ENCODE results near the gene CHCHD3. TPM values are rescaled to one million over a fixed set of nuclear protein-coding genes. Genes with fewer than 3 reads are reported as not detected.
"Not testable (repeated sequence)": the region's sequence is repeated elsewhere in the genome, so short reads cannot be mapped to it uniquely, and the experiment has no call there.

Gene CHCHD3
- total and polyA plus RNA-seq, 4 donors, result 20.1 to 78.0 (median 46.9) TPM

DNA sequence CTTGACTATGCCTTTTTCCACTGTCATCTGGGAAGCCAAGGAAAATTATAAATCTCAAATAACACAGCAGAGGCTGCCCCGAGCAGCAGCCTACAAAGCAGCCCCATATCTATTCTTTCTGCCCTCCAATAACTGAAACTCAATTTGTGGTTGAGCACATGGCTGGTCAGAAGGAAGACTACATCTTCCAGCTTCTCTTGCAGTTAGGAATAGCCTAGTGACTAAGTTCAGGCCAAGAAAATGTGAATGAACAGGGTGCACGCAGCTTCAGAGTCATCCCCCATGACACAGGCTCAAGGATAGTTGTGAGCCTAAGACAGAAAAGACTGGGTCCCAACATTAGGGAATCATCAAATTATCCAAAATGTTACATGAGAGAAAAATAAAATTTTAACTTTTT, 42.3 kb downstream of the CHCHD3 start:
- Histone ChIP-seq H3K27ac (ENCODE audit: low read depth in 1 of 2, low read length in 1 of 2) (no peak overlapping the region), H3K27me3 (ENCODE audit: control insufficient read depth in 3 of 3, insufficient read depth in 3 of 3, low read length in 2 of 3) (no peaks in the 10 kb centered on the region), H3K4me1 (ENCODE audit: control insufficient read depth in 5 of 5, insufficient read depth in 5 of 5, low read length in 5 of 5) (peaks cover 0 to 4% (median 0%) of the 10 kb centered on the region in 5 donors), H3K4me3 (no peak overlapping the region), H3K9ac (ENCODE audit: insufficient read depth in 1 of 2, low read length in 2 of 2) (no peak overlapping the region), H3K9me3 (ENCODE audit: control insufficient read depth in 4 of 4, insufficient read depth in 3 of 4, low read length in 3 of 4) (no peaks in the 10 kb centered on the region), H3K36me3 (ENCODE audit: control insufficient read depth in 4 of 4, insufficient read depth in 4 of 4, low read length in 4 of 4) (no peaks in the 10 kb centered on the region)
- ATAC-seq (ENCODE audit: insufficient read depth, low FRiP score) (no peak), DNase-seq (no peak)
- 94 to 98% methylated on average over 2 of the region's 2 CpGs for WGBS, 2 donors
- TF ChIP-seq, protein P1, sequence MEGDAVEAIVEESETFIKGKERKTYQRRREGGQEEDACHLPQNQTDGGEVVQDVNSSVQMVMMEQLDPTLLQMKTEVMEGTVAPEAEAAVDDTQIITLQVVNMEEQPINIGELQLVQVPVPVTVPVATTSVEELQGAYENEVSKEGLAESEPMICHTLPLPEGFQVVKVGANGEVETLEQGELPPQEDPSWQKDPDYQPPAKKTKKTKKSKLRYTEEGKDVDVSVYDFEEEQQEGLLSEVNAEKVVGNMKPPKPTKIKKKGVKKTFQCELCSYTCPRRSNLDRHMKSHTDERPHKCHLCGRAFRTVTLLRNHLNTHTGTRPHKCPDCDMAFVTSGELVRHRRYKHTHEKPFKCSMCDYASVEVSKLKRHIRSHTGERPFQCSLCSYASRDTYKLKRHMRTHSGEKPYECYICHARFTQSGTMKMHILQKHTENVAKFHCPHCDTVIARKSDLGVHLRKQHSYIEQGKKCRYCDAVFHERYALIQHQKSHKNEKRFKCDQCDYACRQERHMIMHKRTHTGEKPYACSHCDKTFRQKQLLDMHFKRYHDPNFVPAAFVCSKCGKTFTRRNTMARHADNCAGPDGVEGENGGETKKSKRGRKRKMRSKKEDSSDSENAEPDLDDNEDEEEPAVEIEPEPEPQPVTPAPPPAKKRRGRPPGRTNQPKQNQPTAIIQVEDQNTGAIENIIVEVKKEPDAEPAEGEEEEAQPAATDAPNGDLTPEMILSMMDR (IDR thresholded peaks at IDR 0.05; ENCODE audit: control extremely low read depth, extremely low read depth), result no peak

DNA sequence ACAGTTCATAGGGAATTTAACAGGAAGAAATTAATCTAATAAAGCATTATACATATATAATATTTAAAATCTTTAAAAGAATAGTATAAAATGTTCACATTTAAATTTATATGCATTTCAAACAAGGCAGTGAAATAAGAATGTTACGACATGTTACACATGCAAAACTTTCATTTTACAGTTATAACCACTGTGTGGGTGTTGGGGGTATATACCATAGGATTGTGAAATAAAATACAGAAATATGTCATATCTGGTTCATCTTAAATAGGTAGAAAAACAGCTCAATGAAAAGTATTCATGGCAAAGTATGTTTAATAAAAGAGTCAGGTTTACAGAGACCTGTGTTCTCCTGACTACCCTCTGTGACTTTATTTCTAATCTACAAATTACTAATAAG, 45.6 kb downstream of the CHCHD3 start:
- WGBS, 2 donors, result 38 to 83% methylated on average over 1 of the region's 1 CpG

DNA sequence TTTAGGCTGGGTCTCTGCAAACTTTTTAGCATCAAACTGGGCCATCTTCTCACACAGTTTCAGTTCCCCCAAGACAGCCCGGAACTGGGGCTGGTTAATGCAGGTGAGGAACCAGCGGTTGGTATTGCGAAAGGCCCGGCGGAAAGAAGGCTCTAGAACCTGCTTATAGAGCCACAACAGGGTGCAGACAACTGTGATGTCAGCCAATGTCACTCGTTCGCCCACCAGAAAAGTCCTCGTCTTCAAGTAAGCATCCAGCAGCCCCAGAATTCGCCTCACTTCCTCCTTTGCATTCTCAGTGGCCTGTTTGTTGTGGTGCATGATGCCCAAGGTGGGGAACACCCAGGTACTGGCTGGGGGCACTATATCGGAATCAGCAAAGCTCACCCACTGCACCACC, 46.6 kb downstream of the CHCHD3 start:
- not testable (repeated sequence) for H3K4me3 ChIP-seq; ATAC-seq (ENCODE audit: insufficient read depth, low FRiP score); H3K9ac ChIP-seq (ENCODE audit: insufficient read depth in 1 of 2, low read length in 2 of 2); DNase-seq; H3K27ac ChIP-seq (ENCODE audit: low read depth in 1 of 2, low read length in 1 of 2); H3K4me1 ChIP-seq (ENCODE audit: control insufficient read depth in 5 of 5, insufficient read depth in 5 of 5, low read length in 5 of 5); H3K36me3 ChIP-seq (ENCODE audit: control insufficient read depth in 4 of 4, insufficient read depth in 4 of 4, low read length in 4 of 4); H3K27me3 ChIP-seq (ENCODE audit: control insufficient read depth in 3 of 3, insufficient read depth in 3 of 3, low read length in 2 of 3); H3K9me3 ChIP-seq (ENCODE audit: control insufficient read depth in 4 of 4, insufficient read depth in 3 of 4, low read length in 3 of 4)
- 78 to 89% methylated on average over 10 of the region's 10 CpGs for WGBS, 2 donors

More for the DNA sequence above, 45.6 kb downstream of the CHCHD3 start:
- DNase-seq, result no peak
- no peaks in the 10 kb centered on the region for H3K27me3 ChIP-seq (ENCODE audit: control insufficient read depth in 3 of 3, insufficient read depth in 3 of 3, low read length in 2 of 3)
- H3K9ac ChIP-seq (ENCODE audit: insufficient read depth in 1 of 2, low read length in 2 of 2), result no peak overlapping the region
- no peak overlapping the region for H3K27ac ChIP-seq (ENCODE audit: low read depth in 1 of 2, low read length in 1 of 2)
- no peak overlapping the region for H3K4me3 ChIP-seq
- TF ChIP-seq, protein P1 (IDR thresholded peaks at IDR 0.05; ENCODE audit: control extremely low read depth, extremely low read depth), result no peak
- no peaks in the 10 kb centered on the region for H3K9me3 ChIP-seq (ENCODE audit: control insufficient read depth in 4 of 4, insufficient read depth in 3 of 4, low read length in 3 of 4)
- no peaks in the 10 kb centered on the region for H3K36me3 ChIP-seq (ENCODE audit: control insufficient read depth in 4 of 4, insufficient read depth in 4 of 4, low read length in 4 of 4)
- ATAC-seq (ENCODE audit: insufficient read depth, low FRiP score), result no peak
- peaks cover 0 to 4% (median 0%) of the 10 kb centered on the region in 5 donors for H3K4me1 ChIP-seq (ENCODE audit: control insufficient read depth in 5 of 5, insufficient read depth in 5 of 5, low read length in 5 of 5)

DNA sequence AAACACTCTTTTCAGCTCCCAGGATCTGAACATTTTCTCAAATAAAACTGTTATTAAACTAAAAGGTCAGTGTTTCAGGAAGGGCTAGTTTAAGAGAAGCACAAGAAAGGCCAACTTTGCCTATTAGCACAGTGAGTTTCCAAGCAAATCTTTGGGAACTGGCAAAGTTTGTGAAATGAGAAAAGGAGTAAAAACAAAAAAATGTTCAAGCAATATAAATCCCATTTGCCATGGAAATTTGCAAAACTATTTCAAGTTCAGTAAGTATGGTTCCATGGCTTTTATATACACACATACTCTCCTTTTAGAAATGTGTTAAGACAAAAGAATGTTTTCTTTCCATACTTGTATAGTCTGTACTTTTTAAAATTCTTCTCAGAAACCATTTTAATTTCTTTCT, 51.5 kb downstream of the CHCHD3 start:
- TF ChIP-seq, protein P1 (IDR thresholded peaks at IDR 0.05; ENCODE audit: control extremely low read depth, extremely low read depth), result no peak
- Histone ChIP-seq H3K27ac (ENCODE audit: low read depth in 1 of 2, low read length in 1 of 2) (no peak overlapping the region), H3K9me3 (ENCODE audit: control insufficient read depth in 4 of 4, insufficient read depth in 3 of 4, low read length in 3 of 4) (peaks cover 0 to 7% (median 3%) of the 10 kb centered on the region in 4 donors), H3K27me3 (ENCODE audit: control insufficient read depth in 3 of 3, insufficient read depth in 3 of 3, low read length in 2 of 3) (no peaks in the 10 kb centered on the region), H3K9ac (ENCODE audit: insufficient read depth in 1 of 2, low read length in 2 of 2) (no peak overlapping the region), H3K4me1 (ENCODE audit: control insufficient read depth in 5 of 5, insufficient read depth in 5 of 5, low read length in 5 of 5) (peaks cover 0 to 9% (median 0%) of the 10 kb centered on the region in 5 donors), H3K36me3 (ENCODE audit: control insufficient read depth in 4 of 4, insufficient read depth in 4 of 4, low read length in 4 of 4) (no peaks in the 10 kb centered on the region), H3K4me3 (no peak overlapping the region)
- ATAC-seq (ENCODE audit: insufficient read depth, low FRiP score), result no peak
- no peak for DNase-seq

Measured in lung (tissue), 12 donors.